HUES64 (cell line): ENCODE results near the gene ADPRM.

Experiments used
- H3K27ac ChIP-seq: 2 replicates; pipeline ENCODE4 v1.7.0; 2013; ENCODE audit warnings: low read depth, low read length, inconsistent platforms
- H3K27me3 ChIP-seq: 2 replicates; pipeline ENCODE4 v1.6.1; 2013; ENCODE audit warnings: mild to moderate bottlenecking, low read length; ENCODE audit not compliant: insufficient read depth
- H3K36me3 ChIP-seq: 2 replicates; pipeline ENCODE4 v1.6.1; 2013; ENCODE audit warnings: mild to moderate bottlenecking, low read length; ENCODE audit not compliant: insufficient read depth
- H3K4me1 ChIP-seq: 2 replicates; pipeline ENCODE4 v1.6.1; 2013; ENCODE audit warnings: mild to moderate bottlenecking, low read length, moderate library complexity; ENCODE audit not compliant: insufficient read depth
- H3K4me3 ChIP-seq: 2 replicates; pipeline ENCODE4 v1.5.1; 2013; ENCODE audit warnings: mild to moderate bottlenecking, low read length, moderate library complexity
- H3K9ac ChIP-seq: 2 replicates; pipeline ENCODE4 v1.6.1; 2013; ENCODE audit warnings: mild to moderate bottlenecking, low read depth, low read length
- H3K9me3 ChIP-seq: 2 replicates; pipeline ENCODE4 v1.6.1; 2013; ENCODE audit warnings: low read depth, low read length; ENCODE audit not compliant: insufficient read depth
- WGBS: fragments of 150-250, 120-280 bp; methylation state at CpG from one replicate; pipeline ENCODE4 v1.1.7; 2013; ENCODE audit warnings: missing lambda C conversion rate; 5-methylcytosine and 5-hydroxymethylcytosine counted together

The ADPRM gene

DNA sequence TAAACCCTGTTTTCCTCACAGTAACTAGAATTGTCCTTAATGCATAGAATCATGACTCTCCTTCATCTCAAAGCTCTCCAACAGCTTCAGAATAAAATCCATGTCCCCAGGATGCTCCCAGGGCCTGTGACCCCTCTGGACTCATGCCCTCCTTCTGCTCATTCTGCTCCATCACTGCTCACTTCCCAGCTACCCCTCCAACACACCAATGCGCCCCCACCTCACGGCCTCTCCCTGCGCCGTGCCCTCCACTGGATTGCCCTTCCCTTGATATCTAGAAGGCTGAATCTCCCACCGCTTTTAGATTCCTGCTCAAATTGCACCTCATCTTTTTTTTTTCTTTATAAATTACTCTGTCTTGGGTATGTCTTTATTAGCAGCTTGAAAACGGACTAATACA lies 45.0 kb downstream of the ADPRM start:
- Histone ChIP-seq H3K4me3 (no peak overlapping the region), H3K9me3 (no peaks in the 10 kb centered on the region), H3K4me1 (no peaks in the 10 kb centered on the region), H3K27ac (no peak overlapping the region), H3K36me3 (no peaks in the 10 kb centered on the region), H3K9ac (no peak overlapping the region), H3K27me3 (no peaks in the 10 kb centered on the region)
- 93% methylated on average over 5 of the region's 6 CpGs for WGBS

DNA sequence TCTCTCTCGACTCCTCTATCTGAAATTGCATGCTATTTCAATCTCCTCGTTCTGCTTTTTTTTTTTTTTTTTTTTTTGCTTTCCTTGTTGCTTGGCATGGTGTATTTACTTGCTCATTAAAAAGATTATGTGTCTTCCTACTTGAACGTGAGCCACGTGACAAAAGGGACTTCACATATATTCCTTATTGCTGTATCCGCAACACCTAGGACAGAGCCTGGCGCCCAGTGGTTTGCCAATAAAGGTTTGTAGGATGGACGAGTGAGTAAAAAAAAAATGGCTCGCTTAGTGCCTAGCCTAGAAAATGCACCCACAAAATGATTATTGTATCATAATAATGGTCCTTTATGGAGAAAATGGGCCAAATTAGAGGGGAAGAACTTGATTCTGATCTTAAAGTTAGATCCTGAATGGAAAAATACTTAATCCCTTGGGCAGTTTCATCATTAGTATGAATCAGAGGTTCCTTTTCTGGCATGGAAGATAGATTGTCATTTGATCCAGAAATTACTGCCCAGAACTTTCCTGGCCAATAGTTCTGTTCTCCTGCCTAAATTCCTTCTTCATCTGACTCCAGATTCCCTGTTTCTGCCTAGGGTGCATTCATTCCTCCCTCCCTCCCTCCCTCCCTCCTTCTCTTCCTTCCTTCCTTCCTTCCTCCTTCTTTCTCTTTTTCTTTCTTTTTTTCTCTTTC lies 46.1 kb downstream of the ADPRM start:
- no peaks in the 10 kb centered on the region for H3K27me3 ChIP-seq
- no peak overlapping the region for H3K4me3 ChIP-seq
- H3K27ac ChIP-seq, result no peak overlapping the region
- no peak overlapping the region for H3K9ac ChIP-seq
- WGBS, result 94% methylated on average over 7 of the region's 8 CpGs
- 0 out of 2 replicates have a peak, but pooled peaks cover 8% of the 10 kb centered on the region for H3K4me1 ChIP-seq
- H3K9me3 ChIP-seq, result no peaks in the 10 kb centered on the region
- H3K36me3 ChIP-seq, result no peaks in the 10 kb centered on the region

DNA sequence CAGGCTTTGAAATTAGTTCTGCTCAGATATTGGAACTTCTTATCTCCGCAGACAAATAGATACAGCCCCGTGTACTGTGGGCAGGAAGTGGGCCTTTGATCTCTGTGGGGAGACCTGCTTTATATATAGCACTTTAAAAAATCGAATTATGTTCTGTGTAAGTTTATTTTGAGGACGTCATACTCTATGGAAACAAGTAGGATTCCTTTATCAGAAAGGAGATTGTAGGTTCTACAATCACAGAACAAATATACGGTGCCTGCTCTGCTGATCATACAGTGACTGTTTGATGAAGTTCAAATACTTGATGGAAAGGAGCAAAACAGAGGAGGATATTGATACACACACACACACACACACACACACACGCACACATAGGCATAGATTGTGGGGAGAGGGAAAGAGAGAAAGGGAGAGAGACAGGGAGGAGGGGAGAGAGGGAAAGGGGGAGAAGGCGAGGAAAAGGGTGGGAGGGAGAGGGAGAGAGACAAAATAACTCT lies 47.2 kb downstream of the ADPRM start:
- no peak overlapping the region for H3K9ac ChIP-seq
- no peak overlapping the region for H3K27ac ChIP-seq
- H3K4me1 ChIP-seq, result peaks cover 14% of the 10 kb centered on the region; the same call in 1 of the 2 replicates
- no peaks in the 10 kb centered on the region for H3K9me3 ChIP-seq
- H3K4me3 ChIP-seq, result no peak overlapping the region
- 87% methylated on average over 5 of the region's 7 CpGs for WGBS
- no peaks in the 10 kb centered on the region for H3K36me3 ChIP-seq
- no peaks in the 10 kb centered on the region for H3K27me3 ChIP-seq

DNA sequence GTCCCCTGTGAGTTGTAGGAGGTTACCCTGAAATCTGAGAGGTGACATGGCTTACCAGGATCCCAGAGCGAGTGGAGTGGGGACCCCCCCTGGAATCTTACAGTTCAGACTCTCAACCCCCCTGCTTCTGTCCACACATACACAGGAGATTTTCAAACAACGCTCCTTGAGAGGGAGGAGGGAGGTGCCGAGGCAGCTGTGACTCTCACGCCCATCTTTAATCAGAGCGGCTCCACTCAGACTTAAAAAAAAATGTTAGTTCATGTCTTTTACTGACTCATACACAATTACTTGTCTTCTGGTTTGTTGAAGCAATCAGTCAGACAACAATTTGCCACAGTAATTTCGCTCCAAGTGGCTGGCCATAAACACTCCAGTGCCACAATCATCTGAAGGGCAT lies 47.8 kb downstream of the ADPRM start:
- H3K4me1 ChIP-seq, result peaks cover 14% of the 10 kb centered on the region; the same call in 1 of the 2 replicates
- 89% methylated on average over 5 of the region's 6 CpGs for WGBS

DNA sequence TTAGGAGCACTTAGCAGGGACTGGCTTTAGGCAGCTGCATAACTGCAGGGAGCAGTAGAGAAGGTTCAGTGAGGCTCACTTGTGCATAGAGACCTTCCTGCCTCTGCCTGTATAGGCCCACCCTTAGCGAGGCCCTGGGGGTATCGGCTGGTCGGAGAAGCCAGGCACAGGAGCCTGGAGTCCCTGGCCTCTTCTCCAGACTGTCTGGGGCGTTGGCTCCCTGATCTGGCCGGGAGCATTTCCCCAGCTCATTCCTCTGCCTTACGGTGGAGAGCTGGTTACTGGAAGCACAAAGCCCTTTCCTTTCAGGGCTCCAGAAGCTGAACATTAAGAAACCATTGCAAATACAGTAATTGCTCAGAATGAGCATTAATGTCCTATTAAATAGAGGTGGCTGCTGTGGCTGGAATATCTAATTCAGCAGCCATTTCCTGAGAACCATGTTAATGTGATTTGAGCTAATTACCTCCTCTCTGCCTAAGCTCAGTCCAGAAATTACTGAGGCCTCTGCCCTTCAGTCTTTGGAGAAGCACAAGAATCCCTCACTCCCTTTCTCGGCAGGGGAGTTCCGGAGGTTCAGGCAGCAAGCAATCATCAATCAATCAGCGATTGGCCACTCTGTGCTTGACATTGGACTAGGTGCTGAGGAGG lies 51.3 kb downstream of the ADPRM start:
- Histone ChIP-seq H3K27me3 (no peaks in the 10 kb centered on the region), H3K4me1 (peaks cover 14% of the 10 kb centered on the region; the same call in 1 of the 2 replicates)
- whole genome bisulfite sequencing, result 69% methylated on average over 9 of the region's 9 CpGs

More for the DNA sequence above, 47.8 kb downstream of the ADPRM start:
- H3K4me3 ChIP-seq, result no peak overlapping the region
- no peak overlapping the region for H3K27ac ChIP-seq
- no peaks in the 10 kb centered on the region for H3K9me3 ChIP-seq
- H3K9ac ChIP-seq, result no peak overlapping the region
- H3K27me3 ChIP-seq, result no peaks in the 10 kb centered on the region
- H3K36me3 ChIP-seq, result no peaks in the 10 kb centered on the region

DNA sequence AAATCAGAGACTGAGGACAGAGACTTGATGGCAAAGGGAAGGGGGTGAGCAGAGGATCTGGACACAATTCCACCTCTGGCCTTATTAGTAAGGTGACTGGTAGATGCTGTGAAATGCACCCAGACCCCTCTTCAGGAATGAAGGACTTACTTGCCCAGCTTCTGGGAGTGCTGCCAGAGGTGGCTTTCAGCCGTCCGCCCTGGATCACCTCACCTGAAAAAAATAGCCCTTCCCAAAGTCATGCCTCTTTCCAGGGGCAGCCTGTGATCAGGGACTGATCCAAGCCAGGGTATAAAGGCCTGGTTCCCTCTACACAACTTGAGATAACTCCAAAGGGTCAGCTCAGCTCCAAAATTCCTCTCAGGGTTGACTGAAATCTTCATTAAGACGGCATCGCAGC lies 52.8 kb downstream of the ADPRM start:
- 96% methylated on average over 4 of the region's 4 CpGs for WGBS
- H3K4me3 ChIP-seq, result no peak overlapping the region
- peaks cover 19% of the 10 kb centered on the region for H3K4me1 ChIP-seq
- H3K9me3 ChIP-seq, result no peaks in the 10 kb centered on the region
- no peaks in the 10 kb centered on the region for H3K27me3 ChIP-seq
- no peak overlapping the region for H3K27ac ChIP-seq
- H3K9ac ChIP-seq, result no peak overlapping the region
- no peaks in the 10 kb centered on the region for H3K36me3 ChIP-seq

More for the DNA sequence above, 51.3 kb downstream of the ADPRM start:
- Histone ChIP-seq H3K27ac (no peak overlapping the region), H3K9ac (no peak overlapping the region), H3K36me3 (no peaks in the 10 kb centered on the region), H3K9me3 (no peaks in the 10 kb centered on the region), H3K4me3 (no peak overlapping the region)

DNA sequence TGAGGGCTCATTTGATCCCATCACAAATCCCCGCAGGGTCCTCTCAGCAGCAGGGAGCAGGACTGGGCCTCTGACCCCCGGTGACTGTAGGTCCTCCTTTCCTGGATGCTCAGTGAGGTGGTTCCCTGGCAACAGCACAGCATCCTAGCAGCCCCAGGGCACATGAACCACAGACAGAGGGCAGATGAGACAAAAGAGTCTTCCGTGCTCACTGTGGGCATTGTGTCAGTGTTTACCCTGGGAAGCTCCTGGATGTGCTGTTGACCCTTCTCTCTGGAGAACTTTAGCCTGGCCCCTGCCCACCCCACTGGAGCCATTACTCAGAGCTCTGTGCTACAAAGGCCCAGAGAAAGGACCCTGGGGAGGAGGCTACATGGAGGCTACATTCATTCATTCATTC lies 54.2 kb downstream of the ADPRM start:
- no peak overlapping the region for H3K9ac ChIP-seq
- H3K4me3 ChIP-seq, result no peak overlapping the region
- H3K27me3 ChIP-seq, result no peaks in the 10 kb centered on the region
- no peaks in the 10 kb centered on the region for H3K36me3 ChIP-seq
- H3K4me1 ChIP-seq, result peaks cover 27% of the 10 kb centered on the region
- WGBS, result 82% methylated on average over 3 of the region's 3 CpGs
- no peaks in the 10 kb centered on the region for H3K9me3 ChIP-seq
- no peak overlapping the region for H3K27ac ChIP-seq

DNA sequence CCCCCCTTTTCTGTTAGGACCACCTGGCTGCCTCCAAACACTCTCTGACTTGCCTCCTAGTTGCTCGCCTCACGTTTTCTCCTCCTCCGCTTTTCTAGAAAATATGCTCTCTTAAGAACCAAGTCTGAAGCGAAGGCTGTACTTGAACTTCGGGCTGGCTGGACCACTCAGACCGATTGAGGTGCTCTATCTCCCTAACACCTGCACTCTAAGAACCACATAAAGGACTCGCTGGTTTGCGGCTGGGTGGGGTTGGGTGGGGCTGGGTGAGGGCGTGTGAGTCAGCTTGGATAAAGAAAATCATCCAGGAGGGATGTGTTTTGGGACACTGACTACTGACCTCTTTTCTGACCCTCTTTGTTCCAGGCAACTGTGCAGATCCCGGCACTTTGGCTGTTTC lies 55.3 kb downstream of the ADPRM start:
- WGBS, result 95% methylated on average over 10 of the region's 10 CpGs
- no peaks in the 10 kb centered on the region for H3K9me3 ChIP-seq
- no peak overlapping the region for H3K4me3 ChIP-seq
- no peak overlapping the region for H3K9ac ChIP-seq
- H3K27me3 ChIP-seq, result no peaks in the 10 kb centered on the region
- H3K27ac ChIP-seq, result no peak overlapping the region
- H3K36me3 ChIP-seq, result no peaks in the 10 kb centered on the region
- H3K4me1 ChIP-seq, result peaks cover 29% of the 10 kb centered on the region

DNA sequence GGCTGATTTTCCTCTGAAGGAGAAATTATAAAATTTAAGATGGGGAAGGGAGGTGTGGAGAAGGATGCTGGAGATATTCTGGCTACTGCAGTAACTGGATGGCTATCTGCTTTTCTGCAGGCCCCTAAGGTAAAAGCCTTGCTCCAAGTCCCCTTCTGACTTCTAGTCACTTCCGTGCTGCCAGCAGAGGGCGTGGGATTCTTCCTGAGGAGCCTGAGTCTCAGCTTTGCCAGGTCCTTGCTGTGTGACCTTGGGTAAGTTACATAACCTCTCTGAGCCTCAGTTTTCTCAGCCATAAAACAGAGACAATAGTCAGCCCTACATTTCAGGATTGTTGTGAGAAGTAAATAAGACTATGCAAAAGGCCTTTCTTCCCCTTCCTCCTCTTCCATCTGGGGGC lies 56.7 kb downstream of the ADPRM start:
- H3K9ac ChIP-seq, result no peak overlapping the region
- no peak overlapping the region for H3K4me3 ChIP-seq
- peaks cover 16% of the 10 kb centered on the region for H3K4me1 ChIP-seq
- no peaks in the 10 kb centered on the region for H3K27me3 ChIP-seq
- H3K36me3 ChIP-seq, result no peaks in the 10 kb centered on the region
- no peaks in the 10 kb centered on the region for H3K9me3 ChIP-seq
- no peak overlapping the region for H3K27ac ChIP-seq
- WGBS, result 26% methylated on average over 2 of the region's 2 CpGs

DNA sequence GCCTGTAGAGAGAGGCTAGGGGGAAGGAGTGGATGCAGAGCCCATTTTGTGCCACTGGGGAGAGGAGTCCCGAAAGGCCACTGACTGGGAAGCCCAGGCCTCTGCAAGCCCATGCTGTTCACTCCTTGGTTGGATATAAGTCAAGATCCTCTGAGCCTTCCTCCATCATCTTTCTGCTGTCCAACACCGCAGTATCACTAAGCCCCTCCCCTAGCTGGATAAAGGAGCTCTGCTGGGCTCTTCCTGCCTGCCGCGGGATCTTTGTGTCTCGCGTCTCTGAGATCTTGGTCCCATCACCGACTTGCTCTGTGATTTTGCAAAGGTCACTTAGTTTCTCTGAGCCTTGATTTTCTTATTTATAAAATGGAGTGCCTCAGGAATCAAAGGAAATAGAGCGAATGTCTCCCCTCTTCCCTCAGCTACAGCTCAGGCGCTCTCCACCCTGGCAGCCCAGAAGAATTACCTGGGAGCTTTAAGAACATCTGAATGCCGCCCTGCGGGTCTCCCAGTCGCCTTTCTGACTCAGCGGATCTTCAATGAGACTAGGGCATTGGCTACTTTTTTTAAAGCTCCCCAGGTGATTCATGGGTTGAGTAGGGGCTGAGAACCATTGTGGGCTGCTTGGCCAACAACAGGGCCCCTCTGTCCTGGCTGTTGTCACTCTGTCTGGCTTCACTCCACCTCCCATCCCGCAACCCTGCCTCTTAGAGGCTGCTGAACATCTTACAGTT lies 57.6 kb downstream of the ADPRM start:
- no peaks in the 10 kb centered on the region for H3K36me3 ChIP-seq
- peak overlapping the region; percentile 47 for H3K4me3 ChIP-seq
- no peaks in the 10 kb centered on the region for H3K27me3 ChIP-seq
- 5% methylated on average over 14 of the region's 14 CpGs for WGBS
- no peaks in the 10 kb centered on the region for H3K9me3 ChIP-seq
- H3K4me1 ChIP-seq, result peaks cover 16% of the 10 kb centered on the region
- peak overlapping the region; percentile 57 for H3K9ac ChIP-seq
- peak overlapping the region; percentile 66; the same call in 1 of the 2 replicates for H3K27ac ChIP-seq

DNA sequence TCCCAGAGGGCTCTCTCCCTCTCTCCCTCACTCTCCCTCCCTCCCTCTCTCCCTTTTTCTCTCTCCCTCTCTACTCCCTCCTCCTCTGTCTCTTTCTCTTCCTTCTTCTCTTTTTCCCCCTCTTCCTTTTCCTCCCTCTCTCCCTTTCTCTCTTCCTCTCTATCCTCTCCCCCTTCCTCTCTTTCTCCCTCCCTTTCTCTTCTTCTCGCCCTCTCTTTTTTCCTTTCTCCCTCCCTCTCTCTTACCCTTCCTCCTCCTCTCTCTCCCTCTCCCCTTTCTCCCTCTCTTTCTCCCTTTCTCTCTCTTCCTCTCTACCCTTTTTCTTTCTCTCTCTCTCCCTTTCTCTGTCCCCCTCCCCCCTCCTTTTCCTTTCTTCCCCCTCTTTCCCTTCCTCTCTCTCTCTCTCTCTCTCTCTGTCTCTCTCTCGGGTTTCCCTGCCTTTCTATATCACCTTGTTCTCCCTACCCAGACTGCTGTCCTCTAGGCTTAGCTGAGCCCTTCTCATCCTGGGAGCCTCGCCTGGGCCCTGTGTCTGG lies 58.3 kb downstream of the ADPRM start:
- H3K4me3 ChIP-seq, result peak overlapping the region; percentile 47
- no peaks in the 10 kb centered on the region for H3K27me3 ChIP-seq
- no peaks in the 10 kb centered on the region for H3K9me3 ChIP-seq
- peak overlapping the region; percentile 66; the same call in 1 of the 2 replicates for H3K27ac ChIP-seq
- 44% methylated on average over 3 of the region's 3 CpGs for WGBS
- peaks cover 16% of the 10 kb centered on the region for H3K4me1 ChIP-seq
- H3K9ac ChIP-seq, result peak overlapping the region; percentile 57; the same call in 1 of the 2 replicates
- H3K36me3 ChIP-seq, result no peaks in the 10 kb centered on the region
